HepG2 (cell line): ENCODE data around the gene USH2A.

ENCODE experiments used
- BORCS8-MEF2B ChIP-seq: sonication (generic); formaldehyde crosslinking; IDR thresholded peaks from 2 replicates; pipeline ENCODE4 v1.8.0; 2022; ENCODE audit warnings: mild to moderate bottlenecking, missing genetic modification reagents
- CEBPB ChIP-seq: IDR thresholded peaks from 2 replicates; pipeline ENCODE4 v1.6.1; 2011; ENCODE audit warnings: low read depth, low read length, improper control_type of control experiment, borderline replicate concordance
- CTCF ChIP-seq: sonication (generic); formaldehyde crosslinking; IDR thresholded peaks from 2 replicates; pipeline ENCODE4 v1.5.0; 2020; ENCODE audit warnings: mild to moderate bottlenecking, missing genetic modification reagents, moderate library complexity
- GPN1 ChIP-seq: sonication (generic); formaldehyde crosslinking; IDR thresholded peaks from 2 replicates; pipeline ENCODE4 v1.5.1; 2020; ENCODE audit warnings: missing genetic modification reagents, borderline replicate concordance
- HNRNPUL1 ChIP-seq: fragments of 200-400 bp; formaldehyde crosslinking; IDR thresholded peaks from 2 replicates; pipeline ENCODE4 v1.6.1; 2017; ENCODE audit warnings: low read depth, mild to moderate bottlenecking, low read length, moderate library complexity
- MAZ ChIP-seq, 2 experiments: sonication (generic) in 1 of 2; formaldehyde crosslinking in 1 of 2; IDR thresholded peaks; 2 replicates each; pipeline versions ENCODE4 v1.5.0 to v1.6.1; 2012 to 2020; ENCODE audit warnings: low read depth in 2 of 2, mild to moderate bottlenecking in 2 of 2, borderline replicate concordance in 1 of 2, improper control_type of control experiment in 1 of 2, low read length in 1 of 2, missing genetic modification reagents in 1 of 2, moderate library complexity in 1 of 2
- RAD21 ChIP-seq: fragments of 450-650 bp; formaldehyde crosslinking; IDR thresholded peaks from 2 replicates; pipeline ENCODE4 v1.5.0; 2020; ENCODE audit warnings: mild to moderate bottlenecking
- RBFOX2 ChIP-seq: fragments of 200-400 bp; formaldehyde crosslinking; IDR thresholded peaks from 2 replicates; pipeline ENCODE4 v1.6.1; 2017; ENCODE audit warnings: low read depth, mild to moderate bottlenecking, low read length
- XRCC5 ChIP-seq: fragments of 200-400 bp; formaldehyde crosslinking; optimal IDR thresholded peaks from 2 replicates; pipeline ENCODE3; 2017; ENCODE audit warnings: mild to moderate bottlenecking, low read length
- ZNF556 ChIP-seq: sonication (generic); formaldehyde crosslinking; IDR thresholded peaks from 2 replicates; pipeline ENCODE4 v1.4.0; 2020; ENCODE audit warnings: mild to moderate bottlenecking, missing genetic modification reagents, borderline replicate concordance
- ZNF589 ChIP-seq: sonication (generic); formaldehyde crosslinking; conservative IDR thresholded peaks from 2 replicates; pipeline ENCODE4 v1.8.0; 2022; ENCODE audit warnings: mild to moderate bottlenecking, moderate library complexity, missing genetic modification reagents
- ZNF704 ChIP-seq: sonication (generic); formaldehyde crosslinking; IDR thresholded peaks from 2 replicates; pipeline ENCODE4 v1.8.1; 2023; ENCODE audit warnings: mild to moderate bottlenecking, inconsistent platforms, moderate library complexity, missing genetic modification reagents, borderline replicate concordance

GRCh38 chr1:215665215-215665614, 758.0 kb downstream of the USH2A start:
- TF ChIP-seq ZNF556 = no peak
- TF ChIP-seq ZNF704 (CRISPR knock-in tag) = no peak
- TF ChIP-seq RAD21 (CRISPR knock-in tag) = no peak
- TF ChIP-seq HNRNPUL1 = no peak
- no peak for TF ChIP-seq CTCF
- no peak for TF ChIP-seq XRCC5
- no peak for TF ChIP-seq MAZ (IDR thresholded peaks at IDR 0.05; ENCODE audit: borderline replicate concordance, low read depth, low read length)
- no peak for TF ChIP-seq MAZ (CRISPR knock-in tag; IDR thresholded peaks at IDR 0.05; ENCODE audit: low read depth)
- no peak for TF ChIP-seq RBFOX2
- no peak for TF ChIP-seq ZNF589 (CRISPR knock-in tag)
- TF ChIP-seq CEBPB = no peak
- TF ChIP-seq GPN1 (CRISPR knock-in tag) = no peak
- no peak for TF ChIP-seq BORCS8-MEF2B
